8988T (cell line): ENCODE data around the gene PLXND1.
"Not testable (repeated sequence)": the region's sequence is repeated elsewhere in the genome, so short reads cannot be mapped to it uniquely, and the experiment has no call there.

Experiments
- DNase-seq: peaks from one replicate; pipeline ENCODE4 v3.0.0; 2011

PLXND1 gene

GRCh38 chr3:129521611-129522010 is 84.9 kb downstream of the PLXND1 start:
- DNase-seq: no peak

- DNase-seq: no peak
Observed at GRCh38 chr3:129520960-129521359, 85.5 kb downstream of the PLXND1 start.

DNA sequence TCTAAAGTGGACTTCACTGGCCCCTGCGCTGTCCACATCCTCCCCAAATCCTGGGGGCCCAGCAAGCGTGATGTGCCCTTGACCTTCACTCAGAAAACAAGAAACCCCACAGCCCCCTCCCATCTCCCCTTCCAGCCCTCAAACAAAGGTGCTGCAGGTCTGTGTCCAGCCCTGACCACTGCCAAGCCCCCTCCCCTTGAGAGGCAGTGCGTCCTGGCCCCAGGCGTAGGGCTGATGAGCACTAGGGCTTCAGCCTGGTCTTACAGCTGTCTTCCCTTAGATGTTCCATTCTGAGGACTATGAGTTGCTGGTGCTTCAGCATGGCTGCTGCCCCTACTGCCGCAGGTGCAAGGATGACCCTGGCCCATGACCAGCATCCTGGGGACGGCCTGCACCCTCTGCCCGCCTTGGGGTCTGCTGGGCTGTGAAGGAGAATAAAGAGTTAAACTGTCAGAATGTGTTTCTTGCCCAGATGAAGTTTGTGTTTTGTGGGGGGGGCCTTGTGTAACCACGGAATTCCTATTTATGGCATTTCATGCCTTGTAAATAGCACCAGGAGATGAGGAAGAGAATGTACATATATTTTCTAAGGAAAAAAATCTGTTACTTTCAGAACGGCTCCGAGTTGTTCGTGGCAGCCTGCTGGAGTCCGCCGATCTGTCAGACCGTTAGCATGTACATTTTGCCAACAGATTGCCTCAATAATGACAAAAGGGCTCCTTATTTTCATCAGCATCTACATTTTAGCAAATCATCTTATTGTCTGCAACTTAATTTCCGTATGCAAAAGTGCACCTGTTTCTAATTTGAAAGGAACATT is 86.4 kb downstream of the PLXND1 start:
- no peak for DNase-seq

DNA sequence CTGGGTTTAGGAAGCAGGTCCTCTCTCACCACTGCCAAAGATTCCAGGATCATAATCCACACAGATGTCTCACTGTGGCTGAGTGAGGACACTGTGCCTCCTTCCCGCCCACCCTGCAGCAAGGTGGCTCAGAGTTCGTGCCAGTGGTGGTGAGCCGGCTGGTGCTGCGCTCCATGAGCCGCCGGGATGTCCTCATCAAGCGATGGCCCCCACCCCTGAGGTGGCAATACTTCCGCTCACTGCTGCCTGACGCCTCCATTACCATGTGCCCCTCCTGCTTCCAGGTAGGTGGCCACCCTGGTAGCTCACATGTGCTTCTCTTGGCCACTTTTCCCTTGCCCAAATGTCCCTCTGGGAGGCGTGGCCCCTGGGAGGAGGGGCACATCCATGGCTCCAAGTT is 87.0 kb downstream of the PLXND1 start:
- no peak for DNase-seq

GRCh38 chr3:129518581-129518980 is 87.9 kb downstream of the PLXND1 start:
- no peak for DNase-seq

GRCh38 chr3:129518038-129518561 is 88.4 kb downstream of the PLXND1 start:
- DNase-seq: no peak

GRCh38 chr3:129517516-129517915 is 89.0 kb downstream of the PLXND1 start:
- no peak for DNase-seq

- not testable (repeated sequence) for DNase-seq
Observed at GRCh38 chr3:129515821-129516432, 90.5 kb downstream of the PLXND1 start.

DNA sequence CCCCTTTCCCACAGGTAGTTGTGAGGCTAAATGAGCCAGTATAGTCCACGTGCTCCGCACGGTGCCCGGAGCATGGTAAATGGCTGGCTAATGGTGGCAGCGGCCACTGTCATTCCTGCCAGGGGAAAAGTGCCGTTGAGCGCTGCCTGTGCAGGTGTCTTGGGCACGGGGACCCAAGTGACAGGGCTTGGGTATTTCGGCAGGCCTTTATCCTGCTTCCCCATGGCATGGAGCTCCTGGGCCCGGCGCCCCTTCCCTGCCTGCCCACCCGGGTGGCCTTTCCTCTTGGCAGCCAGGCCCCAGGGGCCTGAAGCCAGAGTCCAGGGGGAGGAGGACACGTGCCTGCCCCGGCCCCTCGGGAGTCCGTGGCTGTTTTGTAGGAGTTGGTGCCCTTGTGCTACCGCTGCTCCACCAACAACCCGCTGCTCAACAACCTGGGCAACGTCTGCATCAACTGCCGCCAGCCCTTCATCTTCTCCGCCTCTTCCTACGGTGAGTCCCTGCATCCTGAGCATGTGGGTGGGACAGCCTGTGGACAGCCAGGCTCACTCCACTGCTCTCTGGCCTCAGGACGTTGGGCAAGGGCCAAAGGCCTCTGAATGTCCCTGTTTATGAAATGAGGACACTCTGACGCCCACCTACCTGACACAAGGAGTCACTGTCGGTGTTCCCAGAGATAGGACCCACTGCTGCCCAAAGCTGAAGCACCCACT is 91.2 kb downstream of the PLXND1 start:
- DNase-seq: not testable (repeated sequence)

- DNase-seq: no peak
Observed at GRCh38 chr3:129514563-129514962, 91.9 kb downstream of the PLXND1 start.

GRCh38 chr3:129514110-129514509 is 92.4 kb downstream of the PLXND1 start:
- no peak for DNase-seq

DNA sequence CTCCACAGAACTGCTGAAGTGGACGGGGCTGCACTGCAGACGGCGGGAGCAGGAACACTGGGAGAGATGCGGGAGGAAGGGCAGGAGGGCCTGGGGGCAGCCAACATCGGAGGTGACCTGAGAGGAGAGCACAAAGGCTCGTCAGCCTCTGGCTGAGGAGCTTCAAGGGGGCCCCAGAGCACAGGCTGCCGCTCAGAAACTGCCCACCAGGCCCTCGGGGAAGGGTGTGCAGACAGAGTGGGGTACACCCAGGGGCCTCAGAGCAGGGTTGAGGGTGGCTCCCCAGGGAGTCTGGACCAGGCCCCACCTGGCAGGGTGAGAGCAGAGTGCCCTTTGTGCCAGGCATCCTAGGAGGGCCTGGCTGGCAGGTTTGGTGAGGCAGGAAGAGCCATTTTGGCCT is 92.8 kb downstream of the PLXND1 start:
- no peak for DNase-seq

DNA sequence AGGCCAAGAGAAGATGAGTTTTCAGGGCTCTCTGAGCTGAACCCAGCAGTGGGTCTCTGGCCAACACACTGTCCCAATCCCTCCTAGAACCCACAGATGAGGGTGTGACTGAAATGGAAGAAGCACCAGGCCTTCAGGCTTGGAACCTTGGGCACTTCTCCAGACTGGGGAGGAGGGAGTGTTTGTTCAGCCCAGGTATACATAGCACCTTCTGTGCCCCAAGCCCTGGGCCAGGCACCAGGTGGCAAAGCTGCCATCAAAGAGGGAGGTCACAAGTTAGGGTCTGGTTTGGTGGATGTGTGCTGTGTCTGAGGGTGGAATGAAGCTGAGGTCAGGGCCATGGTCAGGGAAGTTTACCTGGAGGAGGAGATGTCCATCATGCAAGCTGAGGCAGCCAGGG is 93.9 kb downstream of the PLXND1 start:
- DNase-seq: no peak

GRCh38 chr3:129507181-129507831 is 99.2 kb downstream of the PLXND1 start:
- no peak for DNase-seq

GRCh38 chr3:129506231-129506742 is 100.2 kb downstream of the PLXND1 start:
- DNase-seq: no peak

GRCh38 chr3:129505341-129505740 is 101.1 kb downstream of the PLXND1 start:
- DNase-seq: no peak
